Upper lobe of right lung (tissue), 1 donor: Measurements from ENCODE around the gene DLG4. TPM values are rescaled to one million over a fixed set of nuclear protein-coding genes. Genes with fewer than 3 reads are reported as not detected.

Experiments used
- ATAC-seq: fragments of 200-7000 bp; cut with Tn5 transposase; one replicate; pipeline ENCODE4 v1.9.1; 2020; ENCODE audit warnings: mild to moderate bottlenecking, moderate library complexity
- DNase-seq: peaks from one replicate; pipeline ENCODE4 v3.0.0-alpha.2; 2020
- H3K27ac ChIP-seq: fragments of 200-600 bp; one replicate; pipeline ENCODE4 v1.8.0; 2022
- H3K27me3 ChIP-seq: fragments of 200-600 bp; one replicate; pipeline ENCODE4 v1.8.0; 2022; ENCODE audit warnings: mild to moderate bottlenecking
- H3K36me3 ChIP-seq: fragments of 200-600 bp; one replicate; pipeline ENCODE4 v1.8.0; 2022
- H3K4me1 ChIP-seq: fragments of 200-600 bp; one replicate; pipeline ENCODE4 v1.8.0; 2022
- H3K4me3 ChIP-seq: fragments of 200-600 bp; one replicate; pipeline ENCODE4 v1.8.0; 2022; ENCODE audit warnings: mild to moderate bottlenecking
- H3K9me3 ChIP-seq: fragments of 200-600 bp; one replicate; pipeline ENCODE4 v1.8.0; 2022
- intact Hi-C: fragments of 100-400 bp; cut with DNase I; formaldehyde crosslinking; loops from one replicate; pipeline ENCODE4 v1.11.0; 2022
- total RNA-seq: library from RNA; stranded (reverse); fragmentation: NEBNext Ultra II Directional; extraction: Animal tissue kit (Norgen Biotek cat#: 25700); gene quantifications from one replicate; pipeline ENCODE4 v1.2.1, GENCODE V29; 2021
- TF ChIP-seq, protein P1 (sequence below): fragments of 200-600 bp; IDR thresholded peaks from one replicate; pipeline ENCODE4 v1.8.0; 2022; ENCODE audit warnings: antibody characterized with exemption
- donor health status: DM: no; HTN: yes; CAD: no; lungs with severe emphysema.

Gene DLG4
- total RNA-seq, 1 donor from 2014 or later, result 30.7 TPM

DNA sequence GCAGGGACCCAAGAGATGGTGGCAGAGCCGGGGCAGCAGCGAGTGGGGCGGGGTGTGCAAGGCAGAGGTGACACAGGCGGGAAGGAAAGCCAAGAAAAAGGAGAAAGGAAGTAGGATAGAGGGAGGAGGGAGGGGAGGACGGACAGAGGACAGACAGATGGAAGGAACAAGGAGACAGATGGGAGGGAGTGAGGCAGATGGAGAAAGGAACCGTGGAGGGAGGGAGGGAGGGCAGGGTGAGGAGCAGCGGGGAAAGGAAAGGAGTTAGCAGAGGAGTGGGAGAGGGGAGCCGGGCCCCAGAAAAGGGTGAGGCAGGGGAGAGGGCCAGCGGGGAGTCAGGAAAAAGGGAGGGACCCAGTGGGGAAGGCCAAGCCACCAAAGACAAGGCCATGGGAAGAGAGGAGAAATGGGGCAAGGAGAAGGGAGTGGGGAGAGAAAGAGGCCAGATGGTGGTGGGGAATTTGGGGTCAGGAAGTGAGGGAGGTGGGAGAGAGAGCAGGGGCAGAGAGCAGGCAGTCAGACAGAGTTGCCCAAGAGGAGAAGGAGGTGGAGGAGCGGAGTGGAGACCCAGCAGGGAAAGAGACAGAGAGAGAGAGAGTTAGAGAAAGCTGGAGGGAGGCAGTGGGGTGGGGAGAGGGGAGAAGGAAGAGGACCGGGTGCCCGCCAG is 27.2 kb downstream of the DLG4 start:
- Histone ChIP-seq H3K4me1 (no peaks in the 10 kb centered on the region), H3K27me3 (no peaks in the 10 kb centered on the region), H3K9me3 (no peaks in the 10 kb centered on the region), H3K4me3 (no peak overlapping the region), H3K36me3 (peaks cover 34% of the 10 kb centered on the region), H3K27ac (no peak overlapping the region)
- intact Hi-C loops, result no loop called here
- ATAC-seq, result no peak
- TF ChIP-seq, protein P1, sequence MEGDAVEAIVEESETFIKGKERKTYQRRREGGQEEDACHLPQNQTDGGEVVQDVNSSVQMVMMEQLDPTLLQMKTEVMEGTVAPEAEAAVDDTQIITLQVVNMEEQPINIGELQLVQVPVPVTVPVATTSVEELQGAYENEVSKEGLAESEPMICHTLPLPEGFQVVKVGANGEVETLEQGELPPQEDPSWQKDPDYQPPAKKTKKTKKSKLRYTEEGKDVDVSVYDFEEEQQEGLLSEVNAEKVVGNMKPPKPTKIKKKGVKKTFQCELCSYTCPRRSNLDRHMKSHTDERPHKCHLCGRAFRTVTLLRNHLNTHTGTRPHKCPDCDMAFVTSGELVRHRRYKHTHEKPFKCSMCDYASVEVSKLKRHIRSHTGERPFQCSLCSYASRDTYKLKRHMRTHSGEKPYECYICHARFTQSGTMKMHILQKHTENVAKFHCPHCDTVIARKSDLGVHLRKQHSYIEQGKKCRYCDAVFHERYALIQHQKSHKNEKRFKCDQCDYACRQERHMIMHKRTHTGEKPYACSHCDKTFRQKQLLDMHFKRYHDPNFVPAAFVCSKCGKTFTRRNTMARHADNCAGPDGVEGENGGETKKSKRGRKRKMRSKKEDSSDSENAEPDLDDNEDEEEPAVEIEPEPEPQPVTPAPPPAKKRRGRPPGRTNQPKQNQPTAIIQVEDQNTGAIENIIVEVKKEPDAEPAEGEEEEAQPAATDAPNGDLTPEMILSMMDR, result no peak
- DNase-seq, result no peak

DNA sequence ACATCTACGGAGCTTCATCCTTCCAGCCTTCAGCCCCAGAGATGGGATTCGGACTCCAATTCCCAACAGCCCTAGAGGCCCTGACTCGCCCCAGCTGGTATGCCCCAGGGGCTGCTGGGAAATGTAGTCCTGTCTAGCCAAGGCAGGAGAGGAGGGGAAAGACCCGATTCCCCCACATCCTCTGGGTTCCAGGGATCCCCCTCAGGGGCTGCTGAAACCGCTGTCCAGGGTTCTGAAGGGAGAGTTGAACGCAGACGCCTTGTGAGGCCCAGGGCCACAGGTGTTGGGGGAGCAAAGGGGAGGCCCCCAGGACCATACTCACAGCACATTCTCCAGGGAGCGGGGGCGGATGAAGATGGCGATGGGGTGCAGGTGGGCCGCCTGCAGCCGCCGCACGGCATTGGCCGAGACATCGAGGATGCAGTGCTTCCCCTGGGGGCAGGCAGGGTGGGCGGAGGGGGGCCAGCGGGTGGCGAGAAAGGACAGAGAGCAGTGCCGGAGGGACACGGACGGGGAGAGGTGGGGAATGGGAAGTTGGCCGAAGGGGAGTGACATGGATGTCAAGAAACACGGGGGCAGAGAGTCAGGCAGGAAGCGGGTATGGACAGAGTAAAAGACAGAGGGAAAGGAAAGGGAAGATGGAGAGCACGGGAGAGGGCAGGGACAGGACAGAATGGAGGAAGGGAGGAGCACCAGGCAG is 27.9 kb downstream of the DLG4 start:
- no peaks in the 10 kb centered on the region for H3K4me1 ChIP-seq
- H3K27ac ChIP-seq, result no peak overlapping the region
- DNase-seq (no peak), ATAC-seq (peak; percentile 65)
- TF ChIP-seq, protein P1, result no peak
- H3K9me3 ChIP-seq, result no peaks in the 10 kb centered on the region
- no peaks in the 10 kb centered on the region for H3K27me3 ChIP-seq
- H3K4me3 ChIP-seq, result no peak overlapping the region
- intact Hi-C loops, result no loop called here
- peaks cover 32% of the 10 kb centered on the region for H3K36me3 ChIP-seq

GRCh38 chr17:7191069-7191468 is 28.6 kb downstream of the DLG4 start:
- DNase-seq, result no peak
- no peak for ATAC-seq
- no peak overlapping the region for H3K27ac ChIP-seq
- no peak overlapping the region for H3K4me3 ChIP-seq
- H3K9me3 ChIP-seq, result no peaks in the 10 kb centered on the region
- intact Hi-C loops, result no loop called here
- H3K27me3 ChIP-seq, result no peaks in the 10 kb centered on the region
- H3K36me3 ChIP-seq, result peaks cover 26% of the 10 kb centered on the region
- no peaks in the 10 kb centered on the region for H3K4me1 ChIP-seq
- TF ChIP-seq, protein P1, result no peak

GRCh38 chr17:7190276-7190917 is 29.2 kb downstream of the DLG4 start:
- Histone ChIP-seq H3K4me1 (no peaks in the 10 kb centered on the region), H3K4me3 (no peak overlapping the region), H3K9me3 (no peaks in the 10 kb centered on the region), H3K27ac (no peak overlapping the region), H3K36me3 (peaks cover 20% of the 10 kb centered on the region), H3K27me3 (no peaks in the 10 kb centered on the region)
- TF ChIP-seq, protein P1, result no peak
- intact Hi-C loops, result no loop called here
- DNase-seq, result no peak
- no peak for ATAC-seq

DNA sequence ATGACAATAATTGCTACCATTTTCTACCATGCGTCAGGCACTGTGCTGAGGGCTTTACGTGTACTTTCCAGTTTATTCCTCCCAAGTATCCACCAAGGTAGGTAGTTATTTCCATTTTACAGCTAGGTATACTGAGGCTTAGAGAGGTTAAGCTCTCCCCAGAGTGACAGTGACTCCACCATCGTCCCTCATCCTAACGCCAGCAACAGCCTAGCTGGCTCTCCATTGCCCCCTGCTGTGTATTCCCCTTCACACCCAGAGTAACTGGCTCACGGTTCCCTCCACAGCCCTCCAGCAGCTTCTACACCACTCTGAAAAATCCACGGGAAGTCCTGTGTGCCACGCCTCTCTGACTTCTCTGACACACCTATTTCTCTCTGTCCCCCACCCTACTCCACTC is 33.4 kb downstream of the DLG4 start:
- H3K36me3 ChIP-seq, result no peaks in the 10 kb centered on the region
- no peaks in the 10 kb centered on the region for H3K27me3 ChIP-seq
- TF ChIP-seq, protein P1, result peak; percentile 18
- no peaks in the 10 kb centered on the region for H3K9me3 ChIP-seq
- intact Hi-C loops, result no loop called here
- H3K4me3 ChIP-seq, result no peak overlapping the region
- DNase-seq, result no peak
- peak; percentile 46 for ATAC-seq
- H3K27ac ChIP-seq, result no peak overlapping the region
- no peaks in the 10 kb centered on the region for H3K4me1 ChIP-seq
